ENCODE measurements around the gene PLEKHJ1. TPM values are rescaled to one million over a fixed set of nuclear protein-coding genes. Genes with fewer than 3 reads are reported as not detected.
A peak's percentile ranks its signal among the peaks of the same experiment; 100 is the strongest.

PLEKHJ1 gene
- total and polyA plus RNA-seq, 2 of the 13 experiments (the other 11 are each of a cell fraction or from before 2014, with no cell fraction given): 70.5 to 130 TPM

- TF ChIP-seq ZNF318 (CRISPR knock-in tag; IDR thresholded peaks at IDR 0.05) (no peak), ZSCAN25 (CRISPR knock-in tag; IDR thresholded peaks at IDR 0.05) (no peak), ATF7-NPFF (CRISPR knock-in tag; IDR thresholded peaks at IDR 0.05; ENCODE audit: low read depth) (peak; percentile 44; the same call in 1 of the 2 replicates), ZNF3 (CRISPR knock-in tag; IDR thresholded peaks at IDR 0.05) (no peak), ZBTB46 (CRISPR knock-in tag; IDR thresholded peaks at IDR 0.05; ENCODE audit: borderline replicate concordance) (no peak), ZNF510 (CRISPR knock-in tag; IDR thresholded peaks at IDR 0.05; ENCODE audit: low read depth) (no peak), ZNF326 (CRISPR knock-in tag; IDR thresholded peaks at IDR 0.05; ENCODE audit: borderline replicate concordance) (no peak), RBAK (CRISPR knock-in tag; IDR thresholded peaks at IDR 0.05) (no peak), PAXIP1 (CRISPR knock-in tag; conservative IDR thresholded peaks at IDR 0.05) (no peak; the same call in 1 of the 2 replicates), ZBTB43 (CRISPR knock-in tag; conservative IDR thresholded peaks at IDR 0.05) (peak; percentile 56; the same call in 1 of the 2 replicates), ZNF282 (IDR thresholded peaks at IDR 0.05; ENCODE audit: partially characterized antibody) (no peak), BRF2 (CRISPR knock-in tag; IDR thresholded peaks at IDR 0.05) (no peak), KDM2A (CRISPR knock-in tag; IDR thresholded peaks at IDR 0.05; ENCODE audit: borderline replicate concordance, low read depth) (no peak), IRX3 (CRISPR knock-in tag; IDR thresholded peaks at IDR 0.05; ENCODE audit: borderline replicate concordance, low read depth) (no peak)
Measured at GRCh38 chr19:2252797-2253105, 16.6 kb upstream of the PLEKHJ1 start (continued).
